Thyroid gland (tissue), 4 donors: ENCODE data around the gene SATB1.

Experiments
- CTCF ChIP-seq, 6 experiments: fragments of 200-600 bp in 3 of 6; fragments of 450-650 bp in 3 of 6; sonication (generic) in 3 of 6; IDR thresholded peaks; one replicate each; pipeline ENCODE4 v1.5.1; 2016 to 2019; ENCODE audit warnings: antibody characterized with exemption in 6 of 6, mild to moderate bottlenecking in 2 of 6, inconsistent platforms in 1 of 6, moderate library complexity in 1 of 6
- POLR2A ChIP-seq, 2 donors: fragments of 450-650 bp; IDR thresholded peaks; one replicate each; pipeline ENCODE4 v1.6.1; 2017; ENCODE audit warnings: antibody characterized with exemption in 2 of 2, mild to moderate bottlenecking in 2 of 2, moderate library complexity in 1 of 2

- TF ChIP-seq POLR2A (IDR thresholded peaks at IDR 0.05) (no peak), CTCF (IDR thresholded peaks at IDR 0.05) (no peak)
Measured at GRCh38 chr3:18426597-18427193, 1.6 kb upstream of the SATB1 start.
